ENCODE results near the gene NANOS1.

Gene NANOS1

GRCh38 chr10:119061926-119062325 lies 32.4 kb downstream of the NANOS1 start:
- no peak overlapping the region for H3K9ac ChIP-seq (ENCODE audit: low read depth, low read length)
- peaks cover 99% of the 10 kb centered on the region for H3K36me3 ChIP-seq (ENCODE audit: insufficient read depth, low read length)
- WGBS = 100% methylated on average over 2 of the region's 2 CpGs

GRCh38 chr10:119070395-119071165 lies 41.1 kb downstream of the NANOS1 start:
- Histone ChIP-seq H3K9ac (ENCODE audit: low read depth, low read length) (no peak overlapping the region), H3K4me1 (ENCODE audit: insufficient read depth, low read length) (no peaks in the 10 kb centered on the region), H3K27ac (ENCODE audit: low read depth, low read length) (no peak overlapping the region), H3K9me3 (ENCODE audit: insufficient read depth, low read depth, low read length) (no peaks in the 10 kb centered on the region), H3K27me3 (ENCODE audit: insufficient read depth, low read length) (no peaks in the 10 kb centered on the region), H3K36me3 (ENCODE audit: insufficient read depth, low read length) (peaks cover 88% of the 10 kb centered on the region), H3K4me3 (ENCODE audit: low read length) (no peak overlapping the region)
- WGBS = 97% methylated on average over 9 of the region's 9 CpGs

More at GRCh38 chr10:119061926-119062325, 32.4 kb downstream of the NANOS1 start:
- H3K27me3 ChIP-seq (ENCODE audit: insufficient read depth, low read length) = no peaks in the 10 kb centered on the region
- no peaks in the 10 kb centered on the region for H3K4me1 ChIP-seq (ENCODE audit: insufficient read depth, low read length)
- H3K27ac ChIP-seq (ENCODE audit: low read depth, low read length) = no peak overlapping the region
- H3K9me3 ChIP-seq (ENCODE audit: insufficient read depth, low read depth, low read length) = no peaks in the 10 kb centered on the region
- no peak overlapping the region for H3K4me3 ChIP-seq (ENCODE audit: low read length)

GRCh38 chr10:119073584-119073983 lies 44.1 kb downstream of the NANOS1 start:
- no peak overlapping the region for H3K4me3 ChIP-seq (ENCODE audit: low read length)
- H3K9ac ChIP-seq (ENCODE audit: low read depth, low read length) = no peak overlapping the region
- no peaks in the 10 kb centered on the region for H3K9me3 ChIP-seq (ENCODE audit: insufficient read depth, low read depth, low read length)
- 98% methylated on average over 6 of the region's 6 CpGs for WGBS
- H3K4me1 ChIP-seq (ENCODE audit: insufficient read depth, low read length) = peaks cover 8% of the 10 kb centered on the region
- H3K27ac ChIP-seq (ENCODE audit: low read depth, low read length) = no peak overlapping the region
- H3K36me3 ChIP-seq (ENCODE audit: insufficient read depth, low read length) = peaks cover 67% of the 10 kb centered on the region
- H3K27me3 ChIP-seq (ENCODE audit: insufficient read depth, low read length) = no peaks in the 10 kb centered on the region

- H3K4me1 ChIP-seq (ENCODE audit: insufficient read depth, low read length) = peaks cover 12% of the 10 kb centered on the region
- WGBS = 46% methylated on average over 8 of the region's 10 CpGs
- H3K27me3 ChIP-seq (ENCODE audit: insufficient read depth, low read length) = no peaks in the 10 kb centered on the region
- H3K4me3 ChIP-seq (ENCODE audit: low read length) = peak overlapping the region; percentile 91
- H3K9ac ChIP-seq (ENCODE audit: low read depth, low read length) = peak overlapping the region; percentile 100
- no peaks in the 10 kb centered on the region for H3K9me3 ChIP-seq (ENCODE audit: insufficient read depth, low read depth, low read length)
- peaks cover 24% of the 10 kb centered on the region for H3K36me3 ChIP-seq (ENCODE audit: insufficient read depth, low read length)
- no peak overlapping the region for H3K27ac ChIP-seq (ENCODE audit: low read depth, low read length)
Measured at GRCh38 chr10:119078422-119079179, 49.1 kb downstream of the NANOS1 start.

GRCh38 chr10:119079599-119080520 lies 50.3 kb downstream of the NANOS1 start:
- WGBS = under 1% methylated on average over 48 of the region's 48 CpGs
- H3K27ac ChIP-seq (ENCODE audit: low read depth, low read length) = peak overlapping the region; percentile 97
- peak overlapping the region; percentile 91 for H3K4me3 ChIP-seq (ENCODE audit: low read length)
- H3K36me3 ChIP-seq (ENCODE audit: insufficient read depth, low read length) = peaks cover 16% of the 10 kb centered on the region; the same call in 1 of the 2 replicates
- no peaks in the 10 kb centered on the region for H3K27me3 ChIP-seq (ENCODE audit: insufficient read depth, low read length)
- H3K9ac ChIP-seq (ENCODE audit: low read depth, low read length) = peak overlapping the region; percentile 100
- H3K9me3 ChIP-seq (ENCODE audit: insufficient read depth, low read depth, low read length) = no peaks in the 10 kb centered on the region
- H3K4me1 ChIP-seq (ENCODE audit: insufficient read depth, low read length) = peaks cover 12% of the 10 kb centered on the region

- peaks cover 16% of the 10 kb centered on the region; the same call in 1 of the 2 replicates for H3K36me3 ChIP-seq (ENCODE audit: insufficient read depth, low read length)
- peak within 1 kb of the TSS; percentile 91 for H3K4me3 ChIP-seq (ENCODE audit: low read length)
- under 1% methylated on average over 74 of the region's 74 CpGs for WGBS
- peak within 1 kb of the TSS; percentile 100 for H3K9ac ChIP-seq (ENCODE audit: low read depth, low read length)
- H3K27ac ChIP-seq (ENCODE audit: low read depth, low read length) = peak within 1 kb of the TSS; percentile 97
- no peaks in the 10 kb centered on the region for H3K27me3 ChIP-seq (ENCODE audit: insufficient read depth, low read length)
- no peaks in the 10 kb centered on the region for H3K9me3 ChIP-seq (ENCODE audit: insufficient read depth, low read depth, low read length)
- H3K4me1 ChIP-seq (ENCODE audit: insufficient read depth, low read length) = peaks cover 12% of the 10 kb centered on the region
Measured at GRCh38 chr10:119080521-119081259, 51.2 kb downstream of the NANOS1 start, which contains the start of gene EIF3A. Gene EIF3A, minus strand, starts transcription at chr10:119080817. Its CDS starts 141 bp downstream, at chr10:119080676.
